OCI-LY3 (cell line): ENCODE data around the gene RAPGEFL1.
"Not testable (repeated sequence)": the region's sequence is repeated elsewhere in the genome, so short reads cannot be mapped to it uniquely, and the experiment has no call there.

Experiments used
- H2AFZ ChIP-seq: fragments of 200-600, 300-600 bp; shearing (Covaris generic); 2 replicates; pipeline ENCODE4 v1.6.0; 2014; ENCODE audit warnings: antibody characterized with exemption, low read depth, low read length
- H3K27ac ChIP-seq: fragments of 200-600, 300-600 bp; sonication (generic); 2 replicates; pipeline ENCODE4 v1.5.1; 2014; ENCODE audit warnings: mild to moderate bottlenecking, low read length, moderate library complexity, mixed read lengths
- H3K27me3 ChIP-seq: fragments of 200-600, 300-600 bp; sonication (generic); 2 replicates; pipeline ENCODE4 v1.6.1; 2014; ENCODE audit warnings: low read depth, low read length, mixed read lengths
- H3K36me3 ChIP-seq: fragments of 200-600, 300-600 bp; sonication (generic); replicated peaks from 2 replicates; pipeline ENCODE3; 2014; ENCODE audit warnings: low read depth, low read length, mixed read lengths
- H3K4me1 ChIP-seq: fragments of 300-600, 200-600 bp; sonication (generic); 2 replicates; pipeline ENCODE4 v1.6.1; 2014; ENCODE audit warnings: low read length, mixed read lengths
- H3K4me2 ChIP-seq: fragments of 200-600, 300-600 bp; sonication (generic); 2 replicates; pipeline ENCODE4 v1.6.1; 2014; ENCODE audit warnings: low read length, mixed read lengths
- H3K4me3 ChIP-seq: fragments of 300-600, 200-600 bp; sonication (generic); 2 replicates; pipeline ENCODE4 v1.5.1; 2014; ENCODE audit warnings: antibody characterized with exemption, mild to moderate bottlenecking, low read length, moderate library complexity
- H3K79me2 ChIP-seq: fragments of 300-600, 200-600 bp; shearing (Covaris generic); 2 replicates; pipeline ENCODE4 v1.6.1; 2014; ENCODE audit warnings: mild to moderate bottlenecking, low read length, mixed read lengths
- H3K9ac ChIP-seq: fragments of 300-600, 200-600 bp; shearing (Covaris generic); 2 replicates; pipeline ENCODE4 v1.6.0; 2014; ENCODE audit warnings: mild to moderate bottlenecking, low read length, moderate library complexity
- H3K9me3 ChIP-seq: fragments of 200-600, 300-600 bp; shearing (Covaris generic); 2 replicates; pipeline ENCODE4 v1.6.1; 2014; ENCODE audit warnings: low read length, mixed read lengths; ENCODE audit not compliant: insufficient read depth
- H4K20me1 ChIP-seq: fragments of 200-600, 300-600 bp; sonication (generic); 2 replicates; pipeline ENCODE4 v1.6.1; 2016; ENCODE audit warnings: low read length, mixed read lengths; ENCODE audit not compliant: insufficient read depth
- CTCF ChIP-seq: fragments of 200-600, 300-600 bp; sonication (generic); IDR thresholded peaks from 2 replicates; pipeline ENCODE4 v1.5.1; 2014; ENCODE audit warnings: antibody characterized with exemption, low read length, low read depth
- EZH2phosphoT487 ChIP-seq: fragments of 200-600 bp; shearing (Covaris generic); IDR thresholded peaks from 2 replicates; pipeline ENCODE4 v1.6.1; 2018; ENCODE audit warnings: antibody characterized with exemption, mixed run types, low read depth

RAPGEFL1 gene

GRCh38 chr17:40198576-40198975 is 21.3 kb downstream of the RAPGEFL1 start:
- H3K9ac ChIP-seq: no peak overlapping the region
- no peak overlapping the region for H3K27ac ChIP-seq
- H3K4me3 ChIP-seq: no peak overlapping the region
- TF ChIP-seq EZH2phosphoT487: no peak
- TF ChIP-seq CTCF: no peak
- no peaks in the 10 kb centered on the region for H3K9me3 ChIP-seq
- H3K27me3 ChIP-seq: peaks cover 4% of the 10 kb centered on the region; the same call in 1 of the 2 replicates
- H2AFZ ChIP-seq: no peak overlapping the region
- H4K20me1 ChIP-seq: no peaks in the 10 kb centered on the region
- no peak overlapping the region for H3K4me2 ChIP-seq
- H3K79me2 ChIP-seq: no peaks in the 10 kb centered on the region
- no peaks in the 10 kb centered on the region for H3K36me3 ChIP-seq
- peaks cover 11% of the 10 kb centered on the region for H3K4me1 ChIP-seq

GRCh38 chr17:40203131-40203530 is 25.9 kb downstream of the RAPGEFL1 start:
- H4K20me1 ChIP-seq: no peaks in the 10 kb centered on the region
- H3K4me2 ChIP-seq: no peak overlapping the region
- H2AFZ ChIP-seq: no peak overlapping the region
- H3K36me3 ChIP-seq: no peaks in the 10 kb centered on the region
- H3K9me3 ChIP-seq: no peaks in the 10 kb centered on the region
- no peak overlapping the region for H3K9ac ChIP-seq
- no peak overlapping the region for H3K4me3 ChIP-seq
- H3K4me1 ChIP-seq: no peaks in the 10 kb centered on the region
- H3K79me2 ChIP-seq: no peaks in the 10 kb centered on the region
- peaks cover 4% of the 10 kb centered on the region; the same call in 1 of the 2 replicates for H3K27me3 ChIP-seq
- no peak overlapping the region for H3K27ac ChIP-seq
- TF ChIP-seq EZH2phosphoT487 (no peak), CTCF (no peak)

GRCh38 chr17:40206193-40206592 is 28.9 kb downstream of the RAPGEFL1 start:
- H3K4me2 ChIP-seq, H3K9me3 ChIP-seq, H4K20me1 ChIP-seq, H2AFZ ChIP-seq, H3K27me3 ChIP-seq, H3K27ac ChIP-seq, H3K79me2 ChIP-seq, H3K36me3 ChIP-seq, H3K4me1 ChIP-seq, H3K4me3 ChIP-seq, H3K9ac ChIP-seq: not testable (repeated sequence)

- no peak for TF ChIP-seq CTCF
- TF ChIP-seq EZH2phosphoT487: no peak
Observed at GRCh38 chr17:40209404-40210093, 32.3 kb downstream of the RAPGEFL1 start.

GRCh38 chr17:40213914-40214313 is 36.6 kb downstream of the RAPGEFL1 start:
- not testable (repeated sequence) for H2AFZ ChIP-seq, H3K9ac ChIP-seq, H3K79me2 ChIP-seq, H3K36me3 ChIP-seq, H4K20me1 ChIP-seq, H3K27me3 ChIP-seq, H3K4me3 ChIP-seq, H3K4me1 ChIP-seq, H3K9me3 ChIP-seq, H3K4me2 ChIP-seq, H3K27ac ChIP-seq

More at GRCh38 chr17:40209404-40210093, 32.3 kb downstream of the RAPGEFL1 start:
- H3K9me3 ChIP-seq: no peaks in the 10 kb centered on the region
- H3K79me2 ChIP-seq: no peaks in the 10 kb centered on the region
- H3K4me3 ChIP-seq: no peak overlapping the region
- no peaks in the 10 kb centered on the region for H3K36me3 ChIP-seq
- no peak overlapping the region for H3K4me2 ChIP-seq
- no peaks in the 10 kb centered on the region for H4K20me1 ChIP-seq
- no peaks in the 10 kb centered on the region for H3K27me3 ChIP-seq
- no peaks in the 10 kb centered on the region for H3K4me1 ChIP-seq
- H3K9ac ChIP-seq: no peak overlapping the region
- H3K27ac ChIP-seq: no peak overlapping the region
- no peak overlapping the region for H2AFZ ChIP-seq
